HCT116 (cell line): ENCODE measurements around the gene WNK1. TPM values are rescaled to one million over a fixed set of nuclear protein-coding genes. Genes with fewer than 3 reads are reported as not detected.

Experiments
- ATAC-seq: fragments of 200-7000 bp; cut with Tn5 transposase; 2 replicates; pipeline ENCODE4 v1.9.1; 2020; ENCODE audit warnings: mild to moderate bottlenecking, moderate library complexity
- BruUV-seq: library from RNA; stranded (reverse); fragments of 400-500 nt; replicated peaks from 2 replicates; lab custom pipeline; 2021; lab: Mats Ljungman, UMichigan
- CTCF ChIA-PET: fragments of 300-600 bp; sonication (Branson Sonifier 250); formaldehyde crosslinking; loops from one replicate; lab custom pipeline; 2021; ENCODE audit warnings: antibody characterized with exemption; lab: Charles Lee
- POLR2A ChIA-PET: fragments of 300-600, 350-600 bp; sonication (Branson Sonifier 250); formaldehyde crosslinking; loops from one replicate; lab custom pipeline; 2021; ENCODE audit warnings: antibody characterized with exemption; lab: Charles Lee
- RAD21 ChIA-PET, 2 experiments: fragments of 300-600 bp; sonication (Branson Sonifier 250); formaldehyde crosslinking; loops; one replicate each; lab custom pipeline; 2023; ENCODE audit warnings: low total read pairs in 2 of 2; ENCODE audit not compliant: uncharacterized antibody in 2 of 2, unreplicated experiment in 2 of 2, low non-redundant PET in 1 of 2; lab: Charles Lee
- DNase-seq: peaks from one replicate; pipeline ENCODE4 v3.0.0-alpha.2; 2010; ENCODE audit warnings: low read depth, low spot score
- H2AFZ ChIP-seq: fragments of 200-600 bp; shearing (Covaris generic), sonication (generic); 2 replicates; pipeline ENCODE4 v1.6.1; 2017; ENCODE audit warnings: low read depth, mixed run types, mixed read lengths, antibody characterized with exemption, low read length; ENCODE audit not compliant: poor library complexity, severe bottlenecking
- H3K27ac ChIP-seq: 2 replicates; pipeline ENCODE4 v1.5.1; 2012; ENCODE audit warnings: low read depth, low read length
- H3K27me3 ChIP-seq: fragments of 200-600 bp; sonication (generic); 2 replicates; pipeline ENCODE4 v1.6.1; 2016; ENCODE audit warnings: mixed run types, low read length, mixed read lengths; ENCODE audit not compliant: insufficient read depth
- H3K36me3 ChIP-seq, 2 experiments: fragments of 200-500 bp in 1 of 2; fragments of 200-600 bp in 1 of 2; sonication (Bioruptor generic) in 1 of 2; sonication (generic) in 1 of 2; 2 replicates each; pipeline versions ENCODE4 v1.5.1 to v1.6.1; 2014 to 2016; ENCODE audit warnings: low read length in 2 of 2, inconsistent platforms in 1 of 2, mixed read lengths in 1 of 2, mixed run types in 1 of 2; ENCODE audit not compliant: insufficient read depth in 2 of 2, control insufficient read depth in 1 of 2
- H3K4me1 ChIP-seq, 2 experiments: fragments of 200-600 bp in 1 of 2; sonication (generic) in 1 of 2; 2 replicates each; pipeline versions ENCODE4 v1.5.1 to v1.6.1; 2012 to 2017; ENCODE audit warnings: low read length in 2 of 2, inconsistent platforms in 1 of 2, mild to moderate bottlenecking in 1 of 2, mixed read lengths in 1 of 2, mixed run types in 1 of 2, moderate library complexity in 1 of 2; ENCODE audit not compliant: insufficient read depth in 2 of 2, control insufficient read depth in 1 of 2
- H3K4me2 ChIP-seq: fragments of 200-600 bp; sonication (generic); 2 replicates; pipeline ENCODE4 v1.6.1; 2017; ENCODE audit warnings: mixed run types, low read length, mixed read lengths
- H3K4me3 ChIP-seq, 2 experiments: fragments of 200-600 bp in 1 of 2; sonication (generic) in 1 of 2; replicated peaks in 1 of 2; 2 replicates each; pipeline ENCODE4 v1.5.1; 2011 to 2016; ENCODE audit warnings: low read length in 2 of 2, control low read depth in 1 of 2, low read depth in 1 of 2, mild to moderate bottlenecking in 1 of 2, mixed read lengths in 1 of 2, mixed run types in 1 of 2
- H3K79me2 ChIP-seq: fragments of 200-600 bp; sonication (generic); 2 replicates; pipeline ENCODE4 v1.6.1; 2017; ENCODE audit warnings: mild to moderate bottlenecking, mixed run types, low read length, moderate library complexity, mixed read lengths; ENCODE audit not compliant: insufficient read depth
- H3K9ac ChIP-seq: fragments of 200-600 bp; sonication (generic); 2 replicates; pipeline ENCODE4 v1.6.1; 2016; ENCODE audit warnings: low read length, mixed read lengths
- H3K9me2 ChIP-seq: fragments of 200-600 bp; sonication (generic), shearing (Covaris generic); 2 replicates; pipeline ENCODE4 v1.6.1; 2017; ENCODE audit warnings: mixed run types, mild to moderate bottlenecking, moderate library complexity; ENCODE audit not compliant: insufficient read depth
- H3K9me3 ChIP-seq, 2 experiments: fragments of 200-500 bp in 1 of 2; fragments of 200-600 bp in 1 of 2; sonication (Bioruptor generic) in 1 of 2; sonication (generic) in 1 of 2; 2 replicates each; pipeline ENCODE4 v1.6.1; 2014 to 2017; ENCODE audit warnings: low read length in 2 of 2, mixed read lengths in 2 of 2, inconsistent platforms in 1 of 2, low read depth in 1 of 2, mild to moderate bottlenecking in 1 of 2, mixed run types in 1 of 2, moderate library complexity in 1 of 2; ENCODE audit not compliant: control insufficient read depth in 1 of 2, insufficient read depth in 1 of 2
- H4K20me1 ChIP-seq: fragments of 200-600 bp; sonication (generic), shearing (Covaris generic); 2 replicates; pipeline ENCODE4 v1.6.1; 2017; ENCODE audit warnings: mixed run types, mild to moderate bottlenecking, moderate library complexity; ENCODE audit not compliant: insufficient read depth
- EGR1 ChIP-seq: IDR thresholded peaks from 2 replicates; pipeline ENCODE4 v1.6.1; 2012; ENCODE audit warnings: low read depth
- EZH2 ChIP-seq: fragments of 200-600 bp; sonication (generic); IDR thresholded peaks from 2 replicates; pipeline ENCODE4 v1.6.1; 2017; ENCODE audit warnings: antibody characterized with exemption, mixed run types
- EZH2phosphoT487 ChIP-seq: fragments of 200-600 bp; IDR thresholded peaks from 2 replicates; pipeline ENCODE4 v1.6.1; 2018; ENCODE audit warnings: antibody characterized with exemption, borderline replicate concordance
- FOSL1 ChIP-seq: IDR thresholded peaks from 2 replicates; pipeline ENCODE4 v1.6.1; 2012; ENCODE audit warnings: low read depth
- JUND ChIP-seq: IDR thresholded peaks from 2 replicates; pipeline ENCODE4 v1.6.1; 2012
- MAX ChIP-seq: IDR thresholded peaks from 2 replicates; pipeline ENCODE4 v1.6.1; 2012
- POLR2A ChIP-seq: IDR thresholded peaks from 2 replicates; pipeline ENCODE4 v1.7.0; 2011; ENCODE audit warnings: borderline replicate concordance; ENCODE audit not compliant: insufficient read depth, insufficient read length; ENCODE audit errors: extremely low read depth
- RAD21 ChIP-seq: IDR thresholded peaks from 2 replicates; pipeline ENCODE4 v1.6.1; 2012; ENCODE audit warnings: low read depth, mild to moderate bottlenecking
- YY1 ChIP-seq: IDR thresholded peaks from 2 replicates; pipeline ENCODE4 v1.6.1; 2011; ENCODE audit warnings: low read length, low read depth, moderate library complexity, mild to moderate bottlenecking; ENCODE audit not compliant: insufficient replicate concordance; ENCODE audit errors: extremely low read depth
- ZFX ChIP-seq: fragments of 450-650 bp; IDR thresholded peaks from 2 replicates; pipeline ENCODE4 v1.6.1; 2017
- ZNF274 ChIP-seq: fragments of 200-500 bp; sonication (Bioruptor generic); IDR thresholded peaks from 2 replicates; pipeline ENCODE4 v1.6.1; 2014; ENCODE audit warnings: mild to moderate bottlenecking, low read depth, low read length, inconsistent platforms
- intact Hi-C: fragments of 100-400 bp; cut with micrococcal nuclease; formaldehyde crosslinking; loops from 2 replicates; pipeline ENCODE4 v1.10.0; 2022
- total RNA-seq: library from RNA; stranded (reverse); gene quantifications from one replicate; pipeline ENCODE4 v1.2.1, GENCODE V29; 2021; ENCODE audit not compliant: unreplicated experiment
- TF ChIP-seq, protein P1 (sequence below): IDR thresholded peaks from 2 replicates; pipeline ENCODE4 v1.6.1; 2012
- TF ChIP-seq, protein P2 (sequence below): IDR thresholded peaks from 2 replicates; pipeline ENCODE4 v1.6.1; 2011; ENCODE audit warnings: mild to moderate bottlenecking, low read length, moderate library complexity; ENCODE audit not compliant: insufficient replicate concordance; ENCODE audit errors: extremely low read depth

The WNK1 gene
- total RNA-seq, 1 experiment from 2014 or later: 81.0 TPM

DNA sequence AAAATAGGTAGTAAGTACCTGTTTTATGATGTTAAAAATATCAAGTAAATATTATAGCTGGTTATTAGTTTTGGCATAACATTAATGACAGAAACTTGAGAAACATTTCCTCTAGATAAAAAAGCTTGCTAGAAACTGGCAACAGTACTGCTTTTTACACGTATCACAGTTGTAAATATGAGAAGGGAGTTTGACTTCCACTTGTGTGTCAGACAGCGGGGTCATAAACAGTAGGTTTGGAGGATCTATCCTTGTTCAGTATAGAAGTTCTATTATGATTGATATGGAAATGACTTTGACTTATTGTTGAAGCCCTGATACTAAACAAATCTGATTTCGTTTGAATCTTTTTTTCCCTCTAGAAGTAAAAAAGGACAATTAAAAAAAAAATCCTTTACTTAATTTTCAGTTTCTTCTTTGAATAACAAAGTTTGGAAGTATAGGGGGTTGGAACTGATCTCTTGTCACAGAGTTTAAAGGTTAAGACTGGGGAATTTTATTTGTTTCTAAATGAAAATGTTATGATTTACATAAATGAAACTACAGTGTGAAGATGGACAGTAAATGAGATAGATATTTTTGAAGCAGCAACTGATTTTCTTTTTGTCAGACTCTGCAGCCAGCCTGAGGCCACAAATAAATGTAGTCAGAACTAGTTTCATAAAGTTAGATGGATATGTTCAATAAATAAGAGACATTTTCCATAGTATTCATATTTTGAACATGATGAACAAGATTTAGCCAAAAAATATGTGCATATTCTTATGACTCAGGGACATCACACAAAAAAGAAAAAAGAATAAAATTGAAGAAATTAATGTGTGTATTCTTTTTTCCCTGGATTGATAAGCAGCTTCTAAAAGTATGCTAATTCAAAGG, 50.1 kb downstream of the WNK1 start (continued):
- no peak for TF ChIP-seq YY1
- TF ChIP-seq, protein P1, sequence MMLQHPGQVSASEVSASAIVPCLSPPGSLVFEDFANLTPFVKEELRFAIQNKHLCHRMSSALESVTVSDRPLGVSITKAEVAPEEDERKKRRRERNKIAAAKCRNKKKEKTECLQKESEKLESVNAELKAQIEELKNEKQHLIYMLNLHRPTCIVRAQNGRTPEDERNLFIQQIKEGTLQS: no peak
- TF ChIP-seq JUND: no peak
- no peak for TF ChIP-seq EGR1

- H3K4me1 ChIP-seq: no peaks in the 10 kb centered on the region
- no peak for DNase-seq
- no peak overlapping the region for H3K9ac ChIP-seq
- TF ChIP-seq POLR2A: no peak
- TF ChIP-seq, protein P2, sequence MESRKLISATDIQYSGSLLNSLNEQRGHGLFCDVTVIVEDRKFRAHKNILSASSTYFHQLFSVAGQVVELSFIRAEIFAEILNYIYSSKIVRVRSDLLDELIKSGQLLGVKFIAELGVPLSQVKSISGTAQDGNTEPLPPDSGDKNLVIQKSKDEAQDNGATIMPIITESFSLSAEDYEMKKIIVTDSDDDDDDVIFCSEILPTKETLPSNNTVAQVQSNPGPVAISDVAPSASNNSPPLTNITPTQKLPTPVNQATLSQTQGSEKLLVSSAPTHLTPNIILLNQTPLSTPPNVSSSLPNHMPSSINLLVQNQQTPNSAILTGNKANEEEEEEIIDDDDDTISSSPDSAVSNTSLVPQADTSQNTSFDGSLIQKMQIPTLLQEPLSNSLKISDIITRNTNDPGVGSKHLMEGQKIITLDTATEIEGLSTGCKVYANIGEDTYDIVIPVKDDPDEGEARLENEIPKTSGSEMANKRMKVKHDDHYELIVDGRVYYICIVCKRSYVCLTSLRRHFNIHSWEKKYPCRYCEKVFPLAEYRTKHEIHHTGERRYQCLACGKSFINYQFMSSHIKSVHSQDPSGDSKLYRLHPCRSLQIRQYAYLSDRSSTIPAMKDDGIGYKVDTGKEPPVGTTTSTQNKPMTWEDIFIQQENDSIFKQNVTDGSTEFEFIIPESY: no peak
- no peak for TF ChIP-seq EZH2phosphoT487
- no peak for TF ChIP-seq ZNF274
- TF ChIP-seq RAD21: no peak
- TF ChIP-seq ZFX: no peak
- no peak for TF ChIP-seq FOSL1
- TF ChIP-seq MAX: no peak
- TF ChIP-seq EZH2: no peak
- TF ChIP-seq, all 23 proteins: peak for 0
- Histone ChIP-seq H3K4me3 (no peak overlapping the region), H3K9me2 (no peaks in the 10 kb centered on the region), H3K79me2 (peaks cover 92% of the 10 kb centered on the region), H3K36me3 (no peaks in the 10 kb centered on the region), H3K9me3 (no peaks in the 10 kb centered on the region), H3K27me3 (no peaks in the 10 kb centered on the region), H4K20me1 (peaks cover 21% of the 10 kb centered on the region), H3K4me2 (no peak overlapping the region), H2AFZ (no peak overlapping the region), H3K27ac (no peak overlapping the region)
- no TSS peak for BruUV-seq
- intact Hi-C loops: no loop called here
- CTCF ChIA-PET: no interaction called here
- POLR2A ChIA-PET: no interaction called here
- ATAC-seq: no peak
- RAD21 ChIA-PET: no interaction called here
Measured at GRCh38 chr12:805022-805632, 52.7 kb downstream of the WNK1 start.
